ENCODE measurements around the gene TPRN.

TPRN gene

GRCh38 chr9:137236238-137236935, 35.8 kb upstream of the TPRN start:
- no peak for DNase-seq

- no peak for DNase-seq
Measured at GRCh38 chr9:137235424-137236237, 35.1 kb upstream of the TPRN start.

- no peak for DNase-seq
Measured at GRCh38 chr9:137234758-137235423, 34.4 kb upstream of the TPRN start.

- DNase-seq = no peak
Measured at GRCh38 chr9:137234055-137234697, 33.6 kb upstream of the TPRN start.

- no peak for DNase-seq
Measured at GRCh38 chr9:137233143-137233980, 32.8 kb upstream of the TPRN start.

- DNase-seq = no peak
Measured at GRCh38 chr9:137232510-137232909, 32.0 kb upstream of the TPRN start.

GRCh38 chr9:137232101-137232500, 31.6 kb upstream of the TPRN start:
- DNase-seq = no peak

GRCh38 chr9:137231372-137232039, 31.0 kb upstream of the TPRN start:
- DNase-seq = no peak

GRCh38 chr9:137230705-137231371, 30.3 kb upstream of the TPRN start, which contains the start of gene SLC34A3:
SLC34A3 (plus strand) TSS chr9:137230901; CDS start chr9:137231703, 802 bp downstream.
- no peak for DNase-seq

- DNase-seq = no peak
Measured at GRCh38 chr9:137229903-137230704, 29.6 kb upstream of the TPRN start.

GRCh38 chr9:137228968-137229896, 28.7 kb upstream of the TPRN start:
- DNase-seq = no peak

- no peak for DNase-seq
Measured at GRCh38 chr9:137228506-137228967, 28.0 kb upstream of the TPRN start.

GRCh38 chr9:137227853-137228505, 27.4 kb upstream of the TPRN start:
- no peak for DNase-seq

GRCh38 chr9:137227054-137227852, 26.7 kb upstream of the TPRN start, which contains the start of gene RNF224:
RNF224 (plus strand) TSS chr9:137227502; CDS start chr9:137228336, 834 bp downstream.
- no peak for DNase-seq

- DNase-seq = no peak
Measured at GRCh38 chr9:137226338-137227053, 26.0 kb upstream of the TPRN start.

- no peak for DNase-seq
Measured at GRCh38 chr9:137225699-137226331, 25.3 kb upstream of the TPRN start.
